NCI-H526 (cell line): ENCODE results near the gene EVC.
"Not testable (repeated sequence)": the region's sequence is repeated elsewhere in the genome, so short reads cannot be mapped to it uniquely, and the experiment has no call there.

Experiments
- DNase-seq, 2 experiments: peaks; one replicate each; lab custom pipeline; 2025; lab: John Stamatoyannopoulos, UW

The EVC gene

GRCh38 chr4:5813882-5814255, 102.9 kb downstream of the EVC start:
- no peak for DNase-seq

DNA sequence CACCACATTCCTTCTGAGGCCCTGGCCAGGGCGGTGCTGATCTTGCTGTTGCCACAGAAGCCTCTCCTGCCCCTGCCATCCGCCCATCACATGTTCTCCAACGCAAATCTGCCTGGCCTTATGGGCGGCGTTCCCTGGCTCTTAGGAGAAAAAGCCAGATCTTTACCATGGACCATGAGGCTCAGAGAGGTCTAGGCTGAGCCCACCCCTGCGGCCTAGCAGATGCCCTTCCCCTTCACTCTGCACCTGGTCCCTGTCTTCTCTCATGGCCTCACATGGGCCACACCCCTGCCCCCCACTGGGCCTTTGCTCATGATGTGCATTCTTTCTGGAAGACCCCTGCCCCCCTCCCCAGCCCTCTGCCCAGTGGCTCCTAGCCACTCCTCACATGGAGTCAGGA, 103.4 kb downstream of the EVC start:
- DNase-seq: no peak

DNA sequence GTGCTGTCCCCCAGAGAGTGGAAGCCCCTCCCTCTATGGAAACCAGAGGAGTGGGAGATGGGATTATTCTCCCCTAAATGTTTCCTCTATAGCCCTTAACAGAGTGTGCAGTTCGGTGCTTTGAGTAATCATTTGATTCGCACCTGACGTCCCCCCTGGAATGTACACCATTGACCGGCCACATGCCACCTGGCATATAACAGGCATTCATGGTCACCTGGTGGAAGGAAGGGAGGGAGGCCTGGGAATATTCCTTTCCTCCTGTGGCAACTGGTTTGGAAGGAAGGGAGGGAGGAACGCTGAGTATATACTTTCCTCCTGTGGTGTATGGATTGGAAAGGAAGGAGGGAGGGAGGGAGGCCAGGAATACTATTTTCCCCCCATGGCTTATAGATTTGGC, 104.6 kb downstream of the EVC start:
- DNase-seq: no peak

DNA sequence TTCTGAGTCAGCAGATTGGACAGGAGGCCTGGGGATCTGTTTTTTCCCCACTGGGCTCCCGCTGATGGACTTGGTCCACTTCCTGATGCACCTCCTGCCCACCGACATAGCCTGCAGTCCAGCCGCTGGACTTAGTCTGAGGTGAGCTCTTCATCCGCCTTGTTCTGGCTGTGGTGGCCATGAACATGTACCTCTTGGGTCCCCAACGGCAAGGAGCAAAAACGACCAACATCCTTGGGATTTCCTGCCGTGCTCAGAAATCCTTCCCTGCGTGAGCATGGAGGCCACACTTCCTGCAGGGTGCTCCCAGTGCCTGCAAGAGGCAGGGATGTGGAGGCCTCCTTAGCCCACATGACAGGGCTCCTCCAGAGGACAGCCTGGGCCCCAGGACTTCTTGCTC, 105.1 kb downstream of the EVC start:
- DNase-seq: no peak

DNA sequence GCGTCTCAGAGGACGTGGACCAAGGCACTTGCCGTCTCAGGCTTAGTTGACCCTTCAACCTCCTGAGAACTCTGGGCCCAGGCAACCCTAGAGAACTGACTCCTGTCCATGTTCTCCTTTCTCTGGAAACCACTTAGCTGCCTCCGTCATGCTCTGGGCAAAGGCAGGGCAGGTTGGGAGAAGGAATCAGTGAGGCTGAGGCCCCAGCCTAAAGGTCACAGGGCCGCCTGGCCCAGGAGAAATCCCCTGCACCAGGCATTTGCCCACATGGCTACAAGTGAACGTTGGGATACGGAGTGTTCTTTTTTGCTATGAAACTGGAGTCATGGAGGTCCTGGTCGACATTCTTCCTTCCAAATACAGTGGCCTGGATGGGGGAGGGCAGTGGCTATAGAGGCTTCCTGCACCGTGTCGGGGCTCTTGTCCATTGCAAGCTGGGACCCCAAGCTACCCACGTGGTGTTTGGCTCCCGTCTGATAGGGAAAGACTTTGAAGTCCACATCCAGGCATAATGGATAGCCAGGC, 105.9 kb downstream of the EVC start:
- DNase-seq: no peak

GRCh38 chr4:5821665-5822358, 110.8 kb downstream of the EVC start:
- peak in 1 of 2 experiments; percentile 20 for DNase-seq

DNA sequence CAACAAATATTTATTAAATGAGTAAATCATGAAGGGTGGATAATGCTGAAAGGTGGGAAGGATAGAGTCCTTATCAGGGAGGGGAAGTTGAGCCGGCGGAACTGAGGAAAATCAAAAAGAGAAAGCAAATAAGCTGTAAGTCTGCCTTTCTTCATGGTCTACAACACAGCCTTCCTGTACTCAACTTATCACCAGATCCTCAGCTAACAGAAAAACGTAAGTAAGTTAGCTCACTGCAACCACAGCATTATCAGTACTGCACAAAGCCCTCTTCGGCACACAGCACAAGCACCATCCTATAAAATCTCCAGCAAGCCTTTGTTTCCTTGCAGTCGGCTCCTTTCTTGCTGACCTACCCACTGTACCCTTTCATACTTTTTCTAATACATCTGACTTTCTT, 111.6 kb downstream of the EVC start:
- DNase-seq: no peak

DNA sequence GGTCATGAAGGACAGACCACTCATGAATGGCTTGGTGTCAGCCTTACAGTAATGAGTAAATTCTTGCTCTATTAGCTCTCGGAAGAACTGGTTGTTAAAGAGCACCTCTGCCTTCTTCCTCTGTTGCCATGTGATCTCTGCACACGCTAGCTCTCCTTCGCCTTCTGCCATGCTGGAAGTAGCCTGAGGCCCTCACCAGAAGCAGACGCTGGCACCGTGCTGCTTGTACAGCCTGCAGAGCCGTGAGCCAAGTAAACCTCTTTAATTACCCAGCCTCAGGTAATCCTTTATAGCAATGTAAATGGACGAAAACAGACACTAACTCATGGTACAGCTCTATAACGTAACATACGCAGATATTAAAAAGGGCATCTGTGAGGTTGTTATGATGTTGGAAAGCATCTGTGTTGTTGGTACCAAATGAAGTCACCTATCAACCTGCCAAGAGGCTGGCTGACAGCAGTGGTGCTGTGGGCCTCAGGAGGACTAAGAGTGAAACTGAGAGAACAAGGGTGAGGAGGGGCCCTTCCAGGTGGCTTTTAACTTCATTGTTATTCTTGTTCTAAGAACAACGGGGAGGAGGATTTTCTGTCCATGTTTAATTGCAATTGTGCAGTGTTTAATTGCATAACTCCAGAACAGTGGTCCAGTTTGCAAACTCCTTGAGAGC, 112.7 kb downstream of the EVC start:
- DNase-seq: no peak

GRCh38 chr4:5824227-5824626, 113.2 kb downstream of the EVC start:
- DNase-seq: no peak

GRCh38 chr4:5824635-5825034, 113.6 kb downstream of the EVC start:
- DNase-seq: peak in 1 of 2 experiments; percentile 52

DNA sequence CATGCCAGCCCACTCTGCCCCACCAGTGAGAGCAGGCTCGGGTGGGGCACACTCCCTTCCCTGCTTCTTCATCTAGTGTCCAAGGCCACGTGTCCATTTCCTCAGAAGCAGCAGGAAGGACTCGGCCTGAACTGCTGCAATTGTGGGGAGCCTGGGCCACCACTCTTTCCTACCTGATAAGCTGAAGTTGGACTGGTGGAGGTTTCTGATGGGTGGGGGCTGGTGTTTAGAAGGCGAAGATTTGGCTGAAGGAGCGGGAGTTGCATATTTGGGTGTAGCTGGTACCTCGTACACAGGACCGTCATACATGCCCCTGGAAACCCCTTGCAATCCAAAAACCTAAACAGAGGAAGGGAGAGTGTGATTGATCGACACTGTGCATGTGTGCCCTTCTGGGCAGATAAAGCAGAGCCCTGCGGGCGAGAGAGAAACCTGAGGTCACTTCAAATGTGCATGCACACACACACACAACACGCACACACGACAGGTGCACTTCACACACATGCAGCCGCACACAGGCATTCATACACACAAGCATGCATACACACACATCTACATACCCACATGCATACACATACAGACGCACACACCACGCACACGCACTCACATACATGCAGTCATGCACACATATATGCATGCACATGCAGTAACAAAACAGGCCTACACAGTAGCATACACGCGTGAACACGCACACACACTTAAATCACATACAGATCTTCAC, 114.5 kb downstream of the EVC start:
- DNase-seq: no peak

GRCh38 chr4:5826437-5827107, 115.6 kb downstream of the EVC start:
- no peak for DNase-seq

DNA sequence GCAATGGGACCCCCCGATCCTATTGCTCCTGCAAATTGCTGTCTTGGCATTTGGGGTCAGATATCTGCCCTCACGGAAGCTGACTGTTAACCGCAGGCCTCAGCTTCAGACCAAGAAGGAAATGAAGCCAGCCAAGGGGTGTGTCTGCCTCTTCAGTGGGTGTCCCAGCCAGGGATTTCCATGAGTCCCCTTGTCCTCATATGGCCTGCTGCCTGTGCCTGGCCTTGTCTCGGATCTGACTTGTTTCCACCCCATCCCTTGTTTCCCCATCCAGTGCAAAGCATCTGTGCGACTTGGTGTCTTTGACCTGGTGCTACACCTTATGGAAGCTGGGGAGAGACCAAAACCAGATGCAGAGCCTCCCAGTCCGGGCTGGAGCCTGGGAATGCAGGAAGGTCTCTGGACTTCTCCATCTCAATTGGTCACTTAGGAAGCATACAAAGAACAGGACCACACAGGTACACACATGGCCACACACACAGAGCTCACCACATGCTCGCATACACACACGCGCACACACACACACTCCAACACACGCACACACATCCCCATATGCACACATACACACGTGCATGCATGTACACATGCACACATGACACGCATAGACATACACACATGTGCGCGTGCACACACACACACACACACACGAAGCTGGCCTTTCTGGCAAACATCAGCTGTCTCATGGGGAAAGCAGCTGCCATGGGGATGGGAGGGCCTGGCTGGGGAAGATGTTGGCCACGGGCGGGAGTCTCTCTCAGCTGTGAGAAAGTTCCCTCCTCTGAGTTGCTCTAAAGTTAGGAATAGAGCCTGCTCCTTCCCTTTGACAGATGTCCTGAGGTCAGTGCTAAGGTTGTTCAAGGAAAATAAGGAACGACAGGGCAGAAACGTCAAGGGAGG, 116.4 kb downstream of the EVC start:
- no peak for DNase-seq

GRCh38 chr4:5828005-5828391, 117.0 kb downstream of the EVC start:
- no peak for DNase-seq

DNA sequence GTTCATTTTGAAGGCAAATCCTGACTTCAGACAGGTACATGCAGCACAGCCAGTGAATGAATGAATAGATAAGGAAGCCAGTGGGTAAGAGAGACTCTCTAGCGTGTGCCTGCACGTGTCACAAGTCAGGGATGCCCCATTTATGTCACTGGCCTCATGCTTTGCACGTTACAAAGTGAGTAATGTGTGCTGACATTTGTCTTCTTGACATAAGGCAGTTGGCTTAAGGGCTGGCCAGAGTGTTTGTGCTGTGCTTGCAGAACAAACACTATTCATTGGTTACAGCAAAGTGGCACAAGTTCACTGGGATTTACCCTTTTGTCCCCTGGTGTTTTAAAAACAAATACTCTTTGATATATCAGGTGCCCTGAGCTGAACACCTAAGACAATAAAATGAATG, 125.9 kb downstream of the EVC start:
- no peak for DNase-seq

DNA sequence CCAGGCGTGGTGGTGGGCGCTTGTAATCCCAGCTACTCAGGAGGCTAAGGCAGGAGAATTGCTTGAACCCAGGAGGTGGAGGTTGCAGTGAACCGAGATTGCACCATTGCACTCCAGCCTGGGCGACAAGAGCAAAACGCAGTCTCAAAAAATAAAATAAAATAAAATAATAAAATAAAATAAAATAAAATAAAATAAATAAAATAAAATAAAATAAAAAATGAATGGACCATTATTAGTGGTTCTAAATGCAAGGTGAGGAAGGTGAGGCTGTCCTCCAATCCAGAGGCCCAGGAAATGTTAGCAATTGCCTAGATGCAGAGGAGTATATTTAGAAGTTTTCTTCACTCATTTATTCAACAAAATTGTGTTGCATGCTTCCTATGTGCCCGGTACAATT, 126.5 kb downstream of the EVC start:
- not testable (repeated sequence) for DNase-seq

DNA sequence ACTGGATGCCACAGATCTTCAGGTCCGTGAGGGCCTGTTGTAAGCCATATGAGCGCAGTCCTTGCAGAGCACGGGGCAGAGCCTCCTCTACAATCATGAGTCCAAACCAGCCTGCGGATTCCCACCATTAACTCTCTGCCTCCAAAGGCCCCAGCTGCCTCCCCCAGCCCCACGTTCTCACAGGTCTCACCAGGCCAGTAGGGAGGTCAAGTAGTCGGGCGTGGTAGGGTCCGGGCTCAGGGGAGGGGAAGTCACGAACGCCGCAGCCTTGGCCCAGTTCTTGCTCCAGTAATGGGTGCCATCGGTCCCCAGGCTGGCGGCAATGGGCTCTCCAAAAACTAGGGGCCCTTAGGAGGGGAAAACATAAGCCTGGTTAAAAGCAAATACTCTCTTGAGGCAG, 128.3 kb downstream of the EVC start:
- no peak for DNase-seq

DNA sequence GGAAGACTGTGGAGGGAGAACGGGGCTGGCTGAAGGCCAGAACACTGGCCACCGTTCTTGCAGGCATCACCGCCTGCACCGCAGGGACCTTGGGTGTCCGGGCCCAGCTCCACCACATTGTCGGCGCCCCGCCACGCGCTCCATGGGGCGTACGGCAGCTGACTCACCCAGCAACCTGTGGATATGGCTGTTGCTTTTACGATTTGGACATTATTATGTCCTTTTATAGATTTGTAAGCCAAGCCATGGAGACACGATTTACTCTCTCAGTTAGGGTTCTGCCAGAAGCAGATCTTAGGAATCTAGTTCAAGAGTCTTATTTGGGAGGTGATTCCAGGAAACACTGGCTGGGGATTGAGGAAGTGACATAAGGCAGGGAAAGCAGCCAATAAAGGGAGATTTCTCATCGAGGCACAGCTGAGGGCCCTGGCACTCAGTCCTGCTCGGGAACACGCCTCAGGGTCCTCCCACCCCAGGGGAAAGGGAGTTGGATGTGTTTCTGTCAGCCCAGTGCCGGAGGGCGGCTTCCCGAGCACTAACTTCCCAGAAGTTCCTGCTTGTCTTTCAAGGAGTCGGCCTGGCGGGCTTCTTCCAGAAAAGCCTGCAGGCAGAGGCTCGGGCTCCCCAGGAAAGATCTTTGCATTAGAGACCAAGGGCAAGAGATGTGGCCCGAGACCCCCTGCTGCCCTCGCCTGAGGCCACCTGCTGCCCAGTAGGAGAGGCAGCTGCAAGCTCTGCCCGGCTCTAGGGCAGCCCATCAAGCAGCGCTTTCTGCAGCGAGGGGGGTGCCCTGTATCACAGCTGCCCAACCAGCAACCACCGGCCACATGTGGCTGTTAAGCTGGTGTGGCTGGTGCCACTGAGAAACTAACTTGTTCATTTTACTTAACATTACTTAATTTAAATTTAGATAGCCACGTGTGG, 129.0 kb downstream of the EVC start:
- no peak for DNase-seq

GRCh38 chr4:5842456-5842855, 131.5 kb downstream of the EVC start:
- no peak for DNase-seq
